A673 (cell line): ENCODE data around the gene GNA15.

Experiments
- CTCF ChIP-seq: fragments of 300-800, 200-600 bp; sonication (generic); conservative IDR thresholded peaks from 2 replicates; pipeline ENCODE4 v1.5.1; 2017; ENCODE audit warnings: low read depth, mild to moderate bottlenecking, antibody characterized with exemption, low read length, moderate library complexity, mixed read lengths
- EZH2 ChIP-seq: fragments of 200-600 bp; sonication (generic); IDR thresholded peaks from 2 replicates; pipeline ENCODE4 v1.6.1; 2017; ENCODE audit warnings: borderline replicate concordance, low read depth, mild to moderate bottlenecking, mixed read lengths, antibody characterized with exemption, low read length; ENCODE audit not compliant: poor library complexity, severe bottlenecking

DNA sequence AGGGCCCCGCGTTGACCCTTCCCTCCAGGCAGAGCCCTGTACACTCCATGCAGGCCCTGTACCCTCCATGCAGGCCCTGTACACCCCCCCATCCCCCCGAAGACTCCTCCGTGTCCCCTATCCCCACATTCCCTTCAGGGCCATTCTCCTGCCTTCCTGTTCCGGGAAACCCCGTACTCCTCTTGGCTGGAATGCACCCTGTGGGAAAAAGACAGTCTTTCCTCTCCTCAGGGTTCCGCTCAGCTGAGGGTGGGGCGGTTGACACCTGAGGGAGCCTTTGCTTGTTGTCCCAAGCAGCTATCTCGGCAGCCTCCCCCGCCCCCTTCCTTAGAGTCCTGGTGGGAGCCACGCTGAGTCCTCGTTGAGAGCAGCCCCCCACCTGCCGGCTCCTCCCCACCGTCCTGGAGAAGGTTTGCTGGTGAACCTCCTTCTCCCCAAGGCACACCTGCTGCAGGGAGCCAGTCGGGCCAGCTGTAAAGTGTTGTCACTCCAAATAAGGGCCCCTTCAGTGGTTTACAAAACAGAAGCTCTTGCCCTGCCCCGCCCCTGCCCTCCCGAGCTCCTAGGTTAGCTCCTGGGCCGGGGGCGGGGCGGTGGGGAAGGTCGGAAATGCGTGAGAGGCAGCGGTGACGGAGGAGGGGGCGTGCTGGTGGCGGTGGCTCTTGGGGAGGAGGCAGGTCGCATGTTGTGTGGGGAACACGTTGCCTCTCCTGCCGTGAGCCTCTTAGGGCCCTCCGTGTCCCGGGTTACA, 40.2 kb upstream of the GNA15 start:
- no peak for TF ChIP-seq CTCF
- TF ChIP-seq EZH2 = no peak
